Neural cell (in vitro differentiated cells): ENCODE data around the gene MUC5B. TPM values are rescaled to one million over a fixed set of nuclear protein-coding genes. Genes with fewer than 3 reads are reported as not detected.

Experiments
- H2AFZ ChIP-seq: fragments of 200-600, 300-800 bp; sonication (generic), shearing (Covaris generic); 2 replicates; pipeline ENCODE4 v1.6.0; 2014; ENCODE audit warnings: low read depth, mild to moderate bottlenecking, antibody characterized with exemption, low read length, moderate library complexity
- H3F3A ChIP-seq: fragments of 200-600 bp; shearing (Covaris generic); 2 replicates; pipeline ENCODE4 v1.6.1; 2016; ENCODE audit warnings: mild to moderate bottlenecking, moderate library complexity, mixed read lengths, antibody characterized with exemption, low read length; ENCODE audit not compliant: insufficient read depth, poor library complexity, severe bottlenecking
- H3K27ac ChIP-seq: fragments of 200-600, 300-800 bp; sonication (generic), shearing (Covaris generic); 2 replicates; pipeline ENCODE4 v1.5.1; 2014; ENCODE audit warnings: mild to moderate bottlenecking, low read length, moderate library complexity
- H3K27me3 ChIP-seq: fragments of 300-800, 200-600 bp; sonication (generic), shearing (Covaris generic); 2 replicates; pipeline ENCODE4 v1.6.0; 2014; ENCODE audit warnings: mild to moderate bottlenecking, low read depth, low read length, moderate library complexity; ENCODE audit not compliant: insufficient read depth
- H3K36me3 ChIP-seq: fragments of 300-800, 200-600 bp; sonication (generic), shearing (Covaris generic); 2 replicates; pipeline ENCODE4 v1.5.1; 2014; ENCODE audit warnings: mild to moderate bottlenecking, antibody characterized with exemption, low read length, moderate library complexity; ENCODE audit not compliant: insufficient read depth
- H3K4me2 ChIP-seq: fragments of 300-800, 200-600 bp; sonication (generic), shearing (Covaris generic); 2 replicates; pipeline ENCODE4 v1.6.0; 2014; ENCODE audit warnings: mild to moderate bottlenecking, low read length
- H3K4me3 ChIP-seq: fragments of 300-800, 200-600 bp; sonication (generic), shearing (Covaris generic); 2 replicates; pipeline ENCODE4 v1.5.1; 2014; ENCODE audit warnings: mild to moderate bottlenecking, low read length, moderate library complexity
- H3K79me2 ChIP-seq: fragments of 200-600 bp; shearing (Covaris generic); replicated peaks from 2 replicates; pipeline ENCODE4 v1.6.0; 2014; ENCODE audit warnings: mild to moderate bottlenecking, low read length, moderate library complexity; ENCODE audit not compliant: insufficient read depth
- H3K9ac ChIP-seq: fragments of 300-800, 200-600 bp; sonication (generic), shearing (Covaris generic); 2 replicates; pipeline ENCODE4 v1.6.1; 2016; ENCODE audit warnings: mild to moderate bottlenecking, low read length, mixed read lengths
- H3K9me2 ChIP-seq: fragments of 200-600 bp; shearing (Covaris generic); 2 replicates; pipeline ENCODE4 v1.6.1; 2016; ENCODE audit warnings: mild to moderate bottlenecking, low read length, mixed read lengths; ENCODE audit not compliant: insufficient read depth
- H3K9me3 ChIP-seq: fragments of 200-600, 300-800 bp; sonication (generic), shearing (Covaris generic); 2 replicates; pipeline ENCODE4 v1.6.1; 2016; ENCODE audit warnings: mild to moderate bottlenecking, mixed run types, low read length, moderate library complexity, mixed read lengths
- H4K20me1 ChIP-seq: fragments of 200-600 bp; shearing (Covaris generic); 2 replicates; pipeline ENCODE4 v1.6.1; 2016; ENCODE audit warnings: mild to moderate bottlenecking, mixed run types; ENCODE audit not compliant: insufficient read depth
- EP300 ChIP-seq: fragments of 450-650 bp; conservative IDR thresholded peaks from 2 replicates; pipeline ENCODE4 v1.6.1; 2014; ENCODE audit warnings: antibody characterized with exemption, mild to moderate bottlenecking, moderate library complexity; ENCODE audit not compliant: poor library complexity, severe bottlenecking
- EZH2 ChIP-seq: fragments of 200-600, 300-800 bp; shearing (Covaris generic), sonication (generic); IDR thresholded peaks from 2 replicates; pipeline ENCODE4 v1.6.1; 2014; ENCODE audit warnings: antibody characterized with exemption, low read length, borderline replicate concordance, mild to moderate bottlenecking; ENCODE audit not compliant: insufficient read depth, poor library complexity, severe bottlenecking
- MXI1 ChIP-seq: fragments of 450-650 bp; conservative IDR thresholded peaks from 2 replicates; pipeline ENCODE4 v1.6.1; 2014; ENCODE audit warnings: antibody characterized with exemption, mild to moderate bottlenecking; ENCODE audit not compliant: poor library complexity, severe bottlenecking
- POLR2AphosphoS5 ChIP-seq: IDR thresholded peaks from 2 replicates; pipeline ENCODE4 v1.6.1; 2012
- RAD21 ChIP-seq: fragments of 450-650 bp; conservative IDR thresholded peaks from 2 replicates; pipeline ENCODE4 v1.6.1; 2014; ENCODE audit warnings: antibody characterized with exemption, mild to moderate bottlenecking, moderate library complexity
- REST ChIP-seq: IDR thresholded peaks from 2 replicates; pipeline ENCODE4 v1.6.1; 2012; ENCODE audit warnings: borderline replicate concordance
- SMC3 ChIP-seq: fragments of 450-650 bp; conservative IDR thresholded peaks from 2 replicates; pipeline ENCODE4 v1.6.1; 2014; ENCODE audit warnings: antibody characterized with exemption, mild to moderate bottlenecking, moderate library complexity; ENCODE audit not compliant: poor library complexity
- TAF1 ChIP-seq: IDR thresholded peaks from 2 replicates; pipeline ENCODE4 v1.6.1; 2012; ENCODE audit warnings: low read depth
- polyA plus RNA-seq: library from polyadenylated mRNA; depleted of rRNA; stranded (reverse); fragments of >200 nt; gene quantifications from 2 replicates; pipeline ENCODE4 v1.2.3, GENCODE V29; 2014
- TF ChIP-seq, protein P1 (sequence below): fragments of 450-650 bp; IDR thresholded peaks from 2 replicates; pipeline ENCODE4 v1.5.1; 2014; ENCODE audit warnings: antibody characterized with exemption, mild to moderate bottlenecking, moderate library complexity; ENCODE audit not compliant: poor library complexity, severe bottlenecking

The MUC5B gene
- polyA plus RNA-seq, 1 donor from 2014 or later: not detected

DNA sequence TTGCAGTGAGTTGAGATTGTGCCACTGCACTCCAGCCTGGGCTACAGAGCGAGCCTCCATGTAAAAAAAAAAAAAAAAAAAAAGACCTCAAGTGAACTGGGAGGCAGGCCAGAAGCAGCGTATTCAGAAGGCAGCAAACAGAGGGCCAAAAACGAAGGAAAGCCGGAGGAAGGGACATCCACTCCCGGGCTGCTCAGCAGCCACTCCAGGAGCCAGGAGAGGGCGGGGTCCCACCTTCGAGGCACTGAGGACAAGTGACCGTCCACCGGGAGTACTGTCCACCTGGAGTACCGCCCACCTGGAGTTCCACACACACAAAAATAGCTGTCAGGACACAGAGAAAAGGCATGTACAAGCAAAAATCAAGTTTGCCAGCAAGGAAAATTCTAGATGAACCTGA is 81.1 kb downstream of the MUC5B start:
- H3K27ac ChIP-seq: no peak overlapping the region
- H2AFZ ChIP-seq: no peak overlapping the region
- TF ChIP-seq SMC3 (no peak), RAD21 (no peak), REST (no peak), EP300 (no peak), TAF1 (no peak), POLR2AphosphoS5 (no peak), EZH2 (no peak), MXI1 (no peak)
- TF ChIP-seq, protein P1, sequence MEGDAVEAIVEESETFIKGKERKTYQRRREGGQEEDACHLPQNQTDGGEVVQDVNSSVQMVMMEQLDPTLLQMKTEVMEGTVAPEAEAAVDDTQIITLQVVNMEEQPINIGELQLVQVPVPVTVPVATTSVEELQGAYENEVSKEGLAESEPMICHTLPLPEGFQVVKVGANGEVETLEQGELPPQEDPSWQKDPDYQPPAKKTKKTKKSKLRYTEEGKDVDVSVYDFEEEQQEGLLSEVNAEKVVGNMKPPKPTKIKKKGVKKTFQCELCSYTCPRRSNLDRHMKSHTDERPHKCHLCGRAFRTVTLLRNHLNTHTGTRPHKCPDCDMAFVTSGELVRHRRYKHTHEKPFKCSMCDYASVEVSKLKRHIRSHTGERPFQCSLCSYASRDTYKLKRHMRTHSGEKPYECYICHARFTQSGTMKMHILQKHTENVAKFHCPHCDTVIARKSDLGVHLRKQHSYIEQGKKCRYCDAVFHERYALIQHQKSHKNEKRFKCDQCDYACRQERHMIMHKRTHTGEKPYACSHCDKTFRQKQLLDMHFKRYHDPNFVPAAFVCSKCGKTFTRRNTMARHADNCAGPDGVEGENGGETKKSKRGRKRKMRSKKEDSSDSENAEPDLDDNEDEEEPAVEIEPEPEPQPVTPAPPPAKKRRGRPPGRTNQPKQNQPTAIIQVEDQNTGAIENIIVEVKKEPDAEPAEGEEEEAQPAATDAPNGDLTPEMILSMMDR: no peak
- H3K9ac ChIP-seq: no peak overlapping the region
- no peak overlapping the region for H3K4me2 ChIP-seq
- H3K9me2 ChIP-seq: no peaks in the 10 kb centered on the region
- H3K9me3 ChIP-seq: no peaks in the 10 kb centered on the region
- no peak overlapping the region for H3K4me3 ChIP-seq
- H3K79me2 ChIP-seq: peaks cover 52% of the 10 kb centered on the region
- peaks cover 5% of the 10 kb centered on the region for H3K36me3 ChIP-seq
- H3K27me3 ChIP-seq: no peaks in the 10 kb centered on the region
- H4K20me1 ChIP-seq: no peaks in the 10 kb centered on the region
- no peaks in the 10 kb centered on the region for H3F3A ChIP-seq

DNA sequence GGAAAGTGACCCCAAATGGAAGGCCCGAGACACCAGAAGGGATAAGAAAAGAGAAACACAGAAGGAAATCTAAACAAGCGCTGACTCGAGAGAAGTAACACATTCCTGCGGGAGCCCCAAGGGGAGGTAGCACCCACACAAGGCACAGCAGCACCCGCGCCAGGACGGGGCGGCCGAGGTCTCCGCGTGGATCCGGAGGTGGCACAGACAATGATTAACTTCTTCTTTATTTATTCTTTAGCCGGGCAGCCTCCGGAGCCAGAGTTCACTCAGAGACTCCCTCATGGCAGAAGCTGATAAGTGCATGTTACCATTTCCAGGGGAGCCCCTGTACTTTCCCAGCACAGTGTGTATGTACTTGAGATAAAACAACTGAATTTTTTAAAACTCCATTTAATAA is 81.5 kb downstream of the MUC5B start:
- Histone ChIP-seq H3F3A (no peaks in the 10 kb centered on the region), H3K9ac (no peak overlapping the region), H4K20me1 (no peaks in the 10 kb centered on the region), H3K9me3 (no peaks in the 10 kb centered on the region), H3K4me2 (no peak overlapping the region), H3K9me2 (no peaks in the 10 kb centered on the region), H3K4me3 (no peak overlapping the region), H3K79me2 (peaks cover 49% of the 10 kb centered on the region), H2AFZ (no peak overlapping the region), H3K27ac (no peak overlapping the region), H3K27me3 (no peaks in the 10 kb centered on the region), H3K36me3 (peaks cover 5% of the 10 kb centered on the region)
- TF ChIP-seq POLR2AphosphoS5: no peak
- no peak for TF ChIP-seq EZH2
- TF ChIP-seq EP300: no peak
- no peak for TF ChIP-seq MXI1
